ENCODE data around the gene KRT10.

DNA sequence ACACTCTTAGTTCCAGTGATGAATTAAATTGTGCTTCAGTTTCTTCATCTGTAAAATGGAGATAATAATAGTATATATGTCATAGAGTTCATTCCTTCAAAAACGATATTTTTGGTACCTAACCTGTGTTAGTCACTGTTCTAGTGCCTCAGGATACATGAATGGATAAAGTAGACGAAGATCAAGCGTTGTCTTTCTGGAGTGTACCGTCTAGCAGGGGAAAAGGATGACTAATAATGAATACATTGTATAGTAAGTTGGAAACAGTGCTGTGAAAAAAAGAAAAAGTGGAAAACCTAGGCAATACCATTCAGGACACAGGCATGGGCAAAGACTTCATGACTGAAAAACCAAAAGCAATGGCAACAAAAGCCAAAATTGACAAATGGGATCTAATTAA lies 8.6 kb downstream of the KRT10 start:
- TF ChIP-seq, protein P1, sequence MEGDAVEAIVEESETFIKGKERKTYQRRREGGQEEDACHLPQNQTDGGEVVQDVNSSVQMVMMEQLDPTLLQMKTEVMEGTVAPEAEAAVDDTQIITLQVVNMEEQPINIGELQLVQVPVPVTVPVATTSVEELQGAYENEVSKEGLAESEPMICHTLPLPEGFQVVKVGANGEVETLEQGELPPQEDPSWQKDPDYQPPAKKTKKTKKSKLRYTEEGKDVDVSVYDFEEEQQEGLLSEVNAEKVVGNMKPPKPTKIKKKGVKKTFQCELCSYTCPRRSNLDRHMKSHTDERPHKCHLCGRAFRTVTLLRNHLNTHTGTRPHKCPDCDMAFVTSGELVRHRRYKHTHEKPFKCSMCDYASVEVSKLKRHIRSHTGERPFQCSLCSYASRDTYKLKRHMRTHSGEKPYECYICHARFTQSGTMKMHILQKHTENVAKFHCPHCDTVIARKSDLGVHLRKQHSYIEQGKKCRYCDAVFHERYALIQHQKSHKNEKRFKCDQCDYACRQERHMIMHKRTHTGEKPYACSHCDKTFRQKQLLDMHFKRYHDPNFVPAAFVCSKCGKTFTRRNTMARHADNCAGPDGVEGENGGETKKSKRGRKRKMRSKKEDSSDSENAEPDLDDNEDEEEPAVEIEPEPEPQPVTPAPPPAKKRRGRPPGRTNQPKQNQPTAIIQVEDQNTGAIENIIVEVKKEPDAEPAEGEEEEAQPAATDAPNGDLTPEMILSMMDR (IDR thresholded peaks at IDR 0.05; ENCODE audit: low read depth, low read length, missing input control), result no peak
- TF ChIP-seq TAF1 (conservative IDR thresholded peaks at IDR 0.05), result no peak
- no peak for TF ChIP-seq RAD21 (IDR thresholded peaks at IDR 0.05)
- no peak for TF ChIP-seq GABPA (IDR thresholded peaks at IDR 0.05 in 1 of 2, conservative IDR thresholded peaks at IDR 0.05 in 1 of 2)
- TF ChIP-seq, protein P2, sequence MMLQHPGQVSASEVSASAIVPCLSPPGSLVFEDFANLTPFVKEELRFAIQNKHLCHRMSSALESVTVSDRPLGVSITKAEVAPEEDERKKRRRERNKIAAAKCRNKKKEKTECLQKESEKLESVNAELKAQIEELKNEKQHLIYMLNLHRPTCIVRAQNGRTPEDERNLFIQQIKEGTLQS (IDR thresholded peaks at IDR 0.05), result no peak
